ENCODE measurements around the gene PPP6R2. TPM values are rescaled to one million over a fixed set of nuclear protein-coding genes. Genes with fewer than 3 reads are reported as not detected.
A peak's percentile ranks its signal among the peaks of the same experiment; 100 is the strongest.

The PPP6R2 gene
- total and polyA plus RNA-seq, 9 of the 15 experiments (the other 6 are each of a cell fraction or from before 2014, with no cell fraction given) = 0.32 to 39.8 (median 21.4) TPM

DNA sequence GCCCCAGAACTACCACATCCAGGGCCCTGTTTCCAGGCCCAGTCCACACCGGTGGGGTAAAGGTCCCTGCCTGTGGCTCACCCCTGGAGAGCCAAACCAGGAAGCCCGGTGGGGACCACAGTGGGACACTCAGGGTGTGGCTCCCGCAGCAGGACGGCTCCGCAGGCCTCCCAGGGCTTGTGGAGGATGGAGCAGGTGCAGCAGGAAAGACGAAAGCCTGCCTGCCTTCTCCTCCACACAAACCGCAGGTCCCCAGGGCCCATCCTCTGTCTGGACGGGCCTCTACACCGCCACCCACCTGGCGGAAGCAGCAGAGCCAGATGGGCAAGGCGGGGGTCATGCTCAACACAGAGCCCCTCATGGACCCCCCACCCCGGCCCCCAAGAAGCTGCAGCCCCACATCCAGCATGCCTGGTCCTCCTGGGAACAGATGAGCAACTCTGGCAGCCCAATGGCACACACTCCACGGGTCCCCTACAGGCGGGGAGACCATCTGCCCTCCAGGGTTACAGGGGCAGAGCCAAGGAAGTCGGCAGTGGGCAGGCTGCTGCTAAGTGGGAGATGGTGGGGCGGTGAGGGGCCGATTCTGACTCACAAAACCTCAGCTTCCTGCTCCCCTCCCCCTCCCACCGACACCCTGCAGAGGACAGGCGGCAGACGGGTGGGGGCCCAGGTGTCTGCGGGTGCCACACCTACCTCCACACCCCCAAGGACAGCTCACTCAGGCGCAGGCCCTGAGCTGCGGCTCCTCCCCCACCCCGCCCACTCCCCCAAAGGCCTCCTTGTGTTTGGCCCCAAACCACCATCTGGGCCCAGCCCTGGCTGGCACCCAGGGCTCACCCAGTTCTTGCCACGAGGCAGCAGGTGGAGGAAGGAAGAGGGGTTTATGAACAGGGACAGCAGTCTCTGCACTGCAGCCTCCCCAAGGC is 126.5 kb downstream of the PPP6R2 start (continued):
- TF ChIP-seq, protein P1, sequence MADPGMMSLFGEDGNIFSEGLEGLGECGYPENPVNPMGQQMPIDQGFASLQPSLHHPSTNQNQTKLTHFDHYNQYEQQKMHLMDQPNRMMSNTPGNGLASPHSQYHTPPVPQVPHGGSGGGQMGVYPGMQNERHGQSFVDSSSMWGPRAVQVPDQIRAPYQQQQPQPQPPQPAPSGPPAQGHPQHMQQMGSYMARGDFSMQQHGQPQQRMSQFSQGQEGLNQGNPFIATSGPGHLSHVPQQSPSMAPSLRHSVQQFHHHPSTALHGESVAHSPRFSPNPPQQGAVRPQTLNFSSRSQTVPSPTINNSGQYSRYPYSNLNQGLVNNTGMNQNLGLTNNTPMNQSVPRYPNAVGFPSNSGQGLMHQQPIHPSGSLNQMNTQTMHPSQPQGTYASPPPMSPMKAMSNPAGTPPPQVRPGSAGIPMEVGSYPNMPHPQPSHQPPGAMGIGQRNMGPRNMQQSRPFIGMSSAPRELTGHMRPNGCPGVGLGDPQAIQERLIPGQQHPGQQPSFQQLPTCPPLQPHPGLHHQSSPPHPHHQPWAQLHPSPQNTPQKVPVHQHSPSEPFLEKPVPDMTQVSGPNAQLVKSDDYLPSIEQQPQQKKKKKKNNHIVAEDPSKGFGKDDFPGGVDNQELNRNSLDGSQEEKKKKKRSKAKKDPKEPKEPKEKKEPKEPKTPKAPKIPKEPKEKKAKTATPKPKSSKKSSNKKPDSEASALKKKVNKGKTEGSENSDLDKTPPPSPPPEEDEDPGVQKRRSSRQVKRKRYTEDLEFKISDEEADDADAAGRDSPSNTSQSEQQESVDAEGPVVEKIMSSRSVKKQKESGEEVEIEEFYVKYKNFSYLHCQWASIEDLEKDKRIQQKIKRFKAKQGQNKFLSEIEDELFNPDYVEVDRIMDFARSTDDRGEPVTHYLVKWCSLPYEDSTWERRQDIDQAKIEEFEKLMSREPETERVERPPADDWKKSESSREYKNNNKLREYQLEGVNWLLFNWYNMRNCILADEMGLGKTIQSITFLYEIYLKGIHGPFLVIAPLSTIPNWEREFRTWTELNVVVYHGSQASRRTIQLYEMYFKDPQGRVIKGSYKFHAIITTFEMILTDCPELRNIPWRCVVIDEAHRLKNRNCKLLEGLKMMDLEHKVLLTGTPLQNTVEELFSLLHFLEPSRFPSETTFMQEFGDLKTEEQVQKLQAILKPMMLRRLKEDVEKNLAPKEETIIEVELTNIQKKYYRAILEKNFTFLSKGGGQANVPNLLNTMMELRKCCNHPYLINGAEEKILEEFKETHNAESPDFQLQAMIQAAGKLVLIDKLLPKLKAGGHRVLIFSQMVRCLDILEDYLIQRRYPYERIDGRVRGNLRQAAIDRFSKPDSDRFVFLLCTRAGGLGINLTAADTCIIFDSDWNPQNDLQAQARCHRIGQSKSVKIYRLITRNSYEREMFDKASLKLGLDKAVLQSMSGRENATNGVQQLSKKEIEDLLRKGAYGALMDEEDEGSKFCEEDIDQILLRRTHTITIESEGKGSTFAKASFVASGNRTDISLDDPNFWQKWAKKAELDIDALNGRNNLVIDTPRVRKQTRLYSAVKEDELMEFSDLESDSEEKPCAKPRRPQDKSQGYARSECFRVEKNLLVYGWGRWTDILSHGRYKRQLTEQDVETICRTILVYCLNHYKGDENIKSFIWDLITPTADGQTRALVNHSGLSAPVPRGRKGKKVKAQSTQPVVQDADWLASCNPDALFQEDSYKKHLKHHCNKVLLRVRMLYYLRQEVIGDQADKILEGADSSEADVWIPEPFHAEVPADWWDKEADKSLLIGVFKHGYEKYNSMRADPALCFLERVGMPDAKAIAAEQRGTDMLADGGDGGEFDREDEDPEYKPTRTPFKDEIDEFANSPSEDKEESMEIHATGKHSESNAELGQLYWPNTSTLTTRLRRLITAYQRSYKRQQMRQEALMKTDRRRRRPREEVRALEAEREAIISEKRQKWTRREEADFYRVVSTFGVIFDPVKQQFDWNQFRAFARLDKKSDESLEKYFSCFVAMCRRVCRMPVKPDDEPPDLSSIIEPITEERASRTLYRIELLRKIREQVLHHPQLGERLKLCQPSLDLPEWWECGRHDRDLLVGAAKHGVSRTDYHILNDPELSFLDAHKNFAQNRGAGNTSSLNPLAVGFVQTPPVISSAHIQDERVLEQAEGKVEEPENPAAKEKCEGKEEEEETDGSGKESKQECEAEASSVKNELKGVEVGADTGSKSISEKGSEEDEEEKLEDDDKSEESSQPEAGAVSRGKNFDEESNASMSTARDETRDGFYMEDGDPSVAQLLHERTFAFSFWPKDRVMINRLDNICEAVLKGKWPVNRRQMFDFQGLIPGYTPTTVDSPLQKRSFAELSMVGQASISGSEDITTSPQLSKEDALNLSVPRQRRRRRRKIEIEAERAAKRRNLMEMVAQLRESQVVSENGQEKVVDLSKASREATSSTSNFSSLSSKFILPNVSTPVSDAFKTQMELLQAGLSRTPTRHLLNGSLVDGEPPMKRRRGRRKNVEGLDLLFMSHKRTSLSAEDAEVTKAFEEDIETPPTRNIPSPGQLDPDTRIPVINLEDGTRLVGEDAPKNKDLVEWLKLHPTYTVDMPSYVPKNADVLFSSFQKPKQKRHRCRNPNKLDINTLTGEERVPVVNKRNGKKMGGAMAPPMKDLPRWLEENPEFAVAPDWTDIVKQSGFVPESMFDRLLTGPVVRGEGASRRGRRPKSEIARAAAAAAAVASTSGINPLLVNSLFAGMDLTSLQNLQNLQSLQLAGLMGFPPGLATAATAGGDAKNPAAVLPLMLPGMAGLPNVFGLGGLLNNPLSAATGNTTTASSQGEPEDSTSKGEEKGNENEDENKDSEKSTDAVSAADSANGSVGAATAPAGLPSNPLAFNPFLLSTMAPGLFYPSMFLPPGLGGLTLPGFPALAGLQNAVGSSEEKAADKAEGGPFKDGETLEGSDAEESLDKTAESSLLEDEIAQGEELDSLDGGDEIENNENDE (IDR thresholded peaks at IDR 0.05; ENCODE audit: low read depth, low read length) = no peak
- TF ChIP-seq CBX3 (IDR thresholded peaks at IDR 0.05; ENCODE audit: borderline replicate concordance in 1 of 2, low read length in 2 of 2) = no peak
- TF ChIP-seq, protein P2, sequence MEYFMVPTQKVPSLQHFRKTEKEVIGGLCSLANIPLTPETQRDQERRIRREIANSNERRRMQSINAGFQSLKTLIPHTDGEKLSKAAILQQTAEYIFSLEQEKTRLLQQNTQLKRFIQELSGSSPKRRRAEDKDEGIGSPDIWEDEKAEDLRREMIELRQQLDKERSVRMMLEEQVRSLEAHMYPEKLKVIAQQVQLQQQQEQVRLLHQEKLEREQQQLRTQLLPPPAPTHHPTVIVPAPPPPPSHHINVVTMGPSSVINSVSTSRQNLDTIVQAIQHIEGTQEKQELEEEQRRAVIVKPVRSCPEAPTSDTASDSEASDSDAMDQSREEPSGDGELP (CRISPR knock-in tag; IDR thresholded peaks at IDR 0.05; ENCODE audit: borderline replicate concordance) = peak; percentile 63; the same call in 1 of the 2 replicates
- TF ChIP-seq SP2 (IDR thresholded peaks at IDR 0.05; ENCODE audit: extremely low read depth, low read depth, low read length, poor library complexity, severe bottlenecking) = no peak
- peak; percentile 21; the same call in 1 of the 2 replicates for TF ChIP-seq JUND (IDR thresholded peaks at IDR 0.05; ENCODE audit: borderline replicate concordance, low read depth, low read length)
- TF ChIP-seq JUND (tag; IDR thresholded peaks at IDR 0.05; ENCODE audit: borderline replicate concordance, low read depth, low read length) = no peak; the same call in 2 of the 3 replicates
- TF ChIP-seq TSC22D4 (tag; IDR thresholded peaks at IDR 0.05) = no peak
- TF ChIP-seq SIN3A (IDR thresholded peaks at IDR 0.05; ENCODE audit: borderline replicate concordance in 2 of 2, control insufficient read depth in 1 of 2, low read depth in 2 of 2, low read length in 2 of 2) = peak in 1 of 2 experiments; percentile 9; a peak in 1 of 4 replicates
- TF ChIP-seq FOXA1 (IDR thresholded peaks at IDR 0.05; ENCODE audit: borderline replicate concordance) = no peak
- TF ChIP-seq ARID1B (IDR thresholded peaks at IDR 0.05) = 0 out of 2 replicates have a peak, but pooled peaks have one; percentile 29
- peak; percentile 45; the same call in 1 of the 2 replicates for TF ChIP-seq EGR1 (conservative IDR thresholded peaks at IDR 0.05)
- TF ChIP-seq ZNF24 (IDR thresholded peaks at IDR 0.05) = no peak
- no peak for TF ChIP-seq ZKSCAN8 (CRISPR knock-in tag; IDR thresholded peaks at IDR 0.05)
- peak; percentile 41; the same call in 1 of the 2 replicates for TF ChIP-seq CREM (IDR thresholded peaks at IDR 0.05; ENCODE audit: low read depth)
